HFF-Myc (cell line): ENCODE data around the gene ARL15.

Experiments
- DNase-seq: peaks from one replicate; pipeline ENCODE4 v3.0.0-alpha.2; 2011; ENCODE audit warnings: low read depth; ENCODE audit errors: extremely low read depth
- H3K4me3 ChIP-seq: replicated peaks from 2 replicates; pipeline ENCODE4 v1.5.1; 2011; ENCODE audit warnings: low read depth, mild to moderate bottlenecking, control low read depth, low read length
- CTCF ChIP-seq: IDR thresholded peaks from 2 replicates; pipeline ENCODE4 v1.5.1; 2012; ENCODE audit warnings: mild to moderate bottlenecking, low read depth, low read length, control low read depth; ENCODE audit errors: missing control alignments

The ARL15 gene

GRCh38 chr5:54254482-54255198, 55.7 kb downstream of the ARL15 start:
- no peak overlapping the region for H3K4me3 ChIP-seq
- DNase-seq, result no peak
- no peak for TF ChIP-seq CTCF

GRCh38 chr5:54251981-54252380, 58.4 kb downstream of the ARL15 start:
- DNase-seq, result no peak
- no peak overlapping the region for H3K4me3 ChIP-seq
- no peak for TF ChIP-seq CTCF

GRCh38 chr5:54249210-54250028, 61.0 kb downstream of the ARL15 start:
- H3K4me3 ChIP-seq, result no peak overlapping the region
- DNase-seq, result no peak
- TF ChIP-seq CTCF, result no peak

GRCh38 chr5:54247226-54247625, 63.1 kb downstream of the ARL15 start:
- TF ChIP-seq CTCF, result no peak
- no peak for DNase-seq
- H3K4me3 ChIP-seq, result no peak overlapping the region

GRCh38 chr5:54243483-54244080, 66.8 kb downstream of the ARL15 start:
- H3K4me3 ChIP-seq, result no peak overlapping the region
- no peak for DNase-seq
- TF ChIP-seq CTCF, result peak; percentile 70

- TF ChIP-seq CTCF, result no peak
- no peak for DNase-seq
These were observed 68.1 kb downstream of the ARL15 start for GRCh38 chr5:54242297-54242696.

More at GRCh38 chr5:54242297-54242696, 68.1 kb downstream of the ARL15 start:
- H3K4me3 ChIP-seq, result no peak overlapping the region
